GM18951 (cell line): ENCODE results near the gene DDC.

Experiments
- POLR2A ChIP-seq: IDR thresholded peaks from 4 replicates; pipeline ENCODE4 v1.6.1; 2011; ENCODE audit warnings: mild to moderate bottlenecking; ENCODE audit not compliant: insufficient read length, insufficient read depth; ENCODE audit errors: extremely low read depth
- in situ Hi-C: fragments of 300-500 bp; cut with MboI; formaldehyde crosslinking; loops from one replicate; pipeline ENCODE4 v1.12.0; 2022; ENCODE audit warnings: low sequenced_read_pairs, mixed read lengths, inconsistent platforms; ENCODE audit not compliant: unreplicated experiment

DDC gene

GRCh38 chr7:50418086-50418515 lies 147.1 kb downstream of the DDC start:
- TF ChIP-seq POLR2A, result no peak
- in situ Hi-C loops, result loop anchor here (25.0 kb wide), 1 partner anchor 206 kb away; no protein-coding TSS in a partner anchor

- in situ Hi-C loops, result loop anchor here (25.0 kb wide), 1 partner anchor 204 kb away; no protein-coding TSS in a partner anchor
- TF ChIP-seq POLR2A, result no peak
Measured at GRCh38 chr7:50416527-50417182, 148.6 kb downstream of the DDC start.

- in situ Hi-C loops, result loop anchor here (25.0 kb wide), 1 partner anchor 204 kb away; no protein-coding TSS in a partner anchor
- TF ChIP-seq POLR2A, result no peak
Measured at GRCh38 chr7:50415844-50416364, 149.3 kb downstream of the DDC start.

GRCh38 chr7:50413561-50413960 lies 151.6 kb downstream of the DDC start:
- TF ChIP-seq POLR2A, result no peak

GRCh38 chr7:50412973-50413372 lies 152.2 kb downstream of the DDC start:
- in situ Hi-C loops, result loop anchor here (25.0 kb wide), 1 partner anchor 201 kb away; no protein-coding TSS in a partner anchor
- no peak for TF ChIP-seq POLR2A

More at GRCh38 chr7:50413561-50413960, 151.6 kb downstream of the DDC start:
- in situ Hi-C loops, result loop anchor here (25.0 kb wide), 1 partner anchor 201 kb away; no protein-coding TSS in a partner anchor

GRCh38 chr7:50411332-50411731 lies 153.9 kb downstream of the DDC start:
- in situ Hi-C loops, result loop anchor here (25.0 kb wide), 1 partner anchor 199 kb away; no protein-coding TSS in a partner anchor

GRCh38 chr7:50409856-50410745 lies 155.1 kb downstream of the DDC start:
- in situ Hi-C loops, result loop anchor here (25.0 kb wide), 1 partner anchor 198 kb away; no protein-coding TSS in a partner anchor
- TF ChIP-seq POLR2A, result peak; percentile 25

More at GRCh38 chr7:50411332-50411731, 153.9 kb downstream of the DDC start:
- no peak for TF ChIP-seq POLR2A
